Neuron (in vitro differentiated cells): ENCODE data around the gene VWA3B.

ENCODE experiments used
- H2AFZ ChIP-seq: one replicate; pipeline ENCODE4 v1.6.1; 2013; ENCODE audit warnings: low read depth, mild to moderate bottlenecking, inconsistent platforms, low read length, moderate library complexity
- H3K27me3 ChIP-seq: one replicate; pipeline ENCODE4 v1.6.1; 2013; ENCODE audit warnings: low read length; ENCODE audit not compliant: insufficient read depth
- H3K36me3 ChIP-seq: one replicate; pipeline ENCODE4 v1.6.1; 2013; ENCODE audit warnings: low read length; ENCODE audit not compliant: insufficient read depth
- H3K4me1 ChIP-seq: one replicate; pipeline ENCODE4 v1.6.1; 2013; ENCODE audit warnings: low read length; ENCODE audit not compliant: insufficient read depth
- H3K4me3 ChIP-seq: 2 replicates; pipeline ENCODE4 v1.5.1; 2013; ENCODE audit warnings: mild to moderate bottlenecking, low read length, moderate library complexity
- H3K9me3 ChIP-seq: one replicate; pipeline ENCODE4 v1.6.1; 2013; ENCODE audit warnings: low read length

Gene VWA3B

GRCh38 chr2:98172951-98173350 lies 86.0 kb downstream of the VWA3B start:
- H2AFZ ChIP-seq = no peak overlapping the region
- H3K27me3 ChIP-seq = no peaks in the 10 kb centered on the region
- H3K36me3 ChIP-seq = no peaks in the 10 kb centered on the region
- H3K4me3 ChIP-seq = no peak overlapping the region
- peaks cover 8% of the 10 kb centered on the region for H3K4me1 ChIP-seq
- no peaks in the 10 kb centered on the region for H3K9me3 ChIP-seq

DNA sequence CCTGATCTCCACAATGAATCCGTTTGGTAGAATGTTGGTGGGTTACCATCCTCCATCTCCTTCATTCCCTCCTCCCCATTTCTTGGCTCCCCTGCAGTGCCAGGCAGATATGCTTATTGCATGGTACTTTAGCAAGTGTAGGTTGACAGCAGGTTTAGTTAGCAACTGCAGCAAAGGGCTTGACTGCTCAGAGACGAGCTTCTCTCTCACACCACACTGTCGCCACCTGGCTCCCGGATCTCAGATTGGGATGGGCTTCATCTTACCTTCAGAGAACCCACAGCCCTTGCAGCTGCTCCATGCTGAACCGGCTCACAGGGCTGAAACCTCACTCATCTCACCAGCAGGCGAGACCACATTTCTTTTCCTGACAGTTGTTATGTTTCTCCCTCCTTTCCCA lies 88.8 kb downstream of the VWA3B start:
- Histone ChIP-seq H3K27me3 (no peaks in the 10 kb centered on the region), H3K4me3 (no peak overlapping the region), H2AFZ (no peak overlapping the region), H3K9me3 (no peaks in the 10 kb centered on the region), H3K36me3 (no peaks in the 10 kb centered on the region), H3K4me1 (peaks cover 11% of the 10 kb centered on the region)

GRCh38 chr2:98177286-98177685 lies 90.3 kb downstream of the VWA3B start:
- no peaks in the 10 kb centered on the region for H3K9me3 ChIP-seq
- H3K36me3 ChIP-seq = no peaks in the 10 kb centered on the region
- no peak overlapping the region for H3K4me3 ChIP-seq
- H3K4me1 ChIP-seq = peaks cover 11% of the 10 kb centered on the region
- H3K27me3 ChIP-seq = no peaks in the 10 kb centered on the region
- H2AFZ ChIP-seq = no peak overlapping the region

DNA sequence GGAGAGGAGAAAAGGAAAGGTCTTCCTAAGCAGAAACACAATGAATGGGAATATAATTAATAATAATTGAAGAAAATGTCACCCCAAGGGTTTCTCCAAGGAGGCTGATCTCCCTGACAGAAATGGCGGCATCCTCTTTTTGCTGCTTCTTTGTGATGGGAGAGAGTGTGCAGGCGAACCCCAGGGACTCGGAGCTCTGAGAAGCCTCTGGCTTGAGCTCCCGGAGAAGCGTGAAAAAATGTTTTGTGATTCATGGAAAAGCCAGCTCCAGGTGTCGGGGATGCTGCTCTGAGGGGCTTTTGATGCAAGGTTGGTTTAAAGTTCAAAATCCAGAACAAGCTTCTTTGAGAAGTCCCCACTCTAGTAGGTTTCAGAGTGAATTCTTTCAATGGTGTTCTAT lies 91.0 kb downstream of the VWA3B start:
- Histone ChIP-seq H3K27me3 (no peaks in the 10 kb centered on the region), H3K4me3 (no peak overlapping the region), H3K9me3 (no peaks in the 10 kb centered on the region), H3K4me1 (peaks cover 11% of the 10 kb centered on the region), H3K36me3 (no peaks in the 10 kb centered on the region), H2AFZ (no peak overlapping the region)

DNA sequence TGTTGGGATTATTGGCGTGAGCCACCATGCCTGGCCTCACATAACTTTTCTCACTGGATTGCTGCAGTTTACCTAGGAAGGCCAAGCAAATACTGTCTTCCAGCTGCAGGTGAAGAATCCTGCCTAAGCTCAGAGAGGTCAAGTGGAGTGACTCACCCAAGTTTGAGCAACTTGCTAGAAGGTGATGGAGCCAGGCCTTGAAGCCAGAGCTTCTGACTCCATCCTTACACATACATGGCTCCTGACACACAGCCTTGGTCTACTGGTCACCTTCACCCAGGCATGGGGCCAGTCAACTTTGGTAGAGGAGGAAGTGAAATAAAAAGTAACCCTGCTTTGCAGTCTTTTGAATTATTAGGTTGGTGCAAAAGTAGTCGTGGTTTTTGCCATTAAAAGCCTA lies 93.5 kb downstream of the VWA3B start:
- H3K9me3 ChIP-seq = no peaks in the 10 kb centered on the region
- peaks cover 11% of the 10 kb centered on the region for H3K4me1 ChIP-seq
- H3K27me3 ChIP-seq = peaks cover 2% of the 10 kb centered on the region
- H2AFZ ChIP-seq = no peak overlapping the region
- no peaks in the 10 kb centered on the region for H3K36me3 ChIP-seq
- no peak overlapping the region for H3K4me3 ChIP-seq

- no peak overlapping the region for H3K4me3 ChIP-seq
- no peaks in the 10 kb centered on the region for H3K36me3 ChIP-seq
- no peak overlapping the region for H2AFZ ChIP-seq
- peaks cover 11% of the 10 kb centered on the region for H3K4me1 ChIP-seq
- no peaks in the 10 kb centered on the region for H3K9me3 ChIP-seq
- H3K27me3 ChIP-seq = peaks cover 4% of the 10 kb centered on the region
Observed at GRCh38 chr2:98181346-98181745, 94.4 kb downstream of the VWA3B start.

GRCh38 chr2:98185801-98186200 lies 98.8 kb downstream of the VWA3B start:
- Histone ChIP-seq H3K27me3 (peaks cover 4% of the 10 kb centered on the region), H3K4me3 (no peak overlapping the region), H2AFZ (no peak overlapping the region), H3K9me3 (no peaks in the 10 kb centered on the region), H3K4me1 (no peaks in the 10 kb centered on the region), H3K36me3 (no peaks in the 10 kb centered on the region)

DNA sequence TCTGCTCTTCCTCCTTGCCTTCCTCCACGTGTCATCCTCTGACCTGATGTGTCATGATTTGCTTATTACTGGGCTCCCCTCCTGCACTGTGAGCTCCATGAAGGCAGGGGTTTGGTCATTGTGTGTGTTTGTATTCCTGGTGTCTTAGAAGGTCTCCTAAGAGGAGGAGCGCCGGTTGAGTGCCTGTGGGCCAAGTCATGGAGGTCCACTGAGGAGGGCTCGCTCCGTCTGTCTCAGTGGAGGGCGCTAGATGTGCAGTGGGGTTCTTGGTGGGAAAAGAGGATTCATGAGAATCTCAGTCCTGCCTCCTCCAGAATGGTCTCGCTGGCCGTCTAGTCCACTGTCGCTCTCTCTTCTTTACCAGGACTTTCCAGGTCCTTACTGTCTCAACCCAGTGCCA lies 100.2 kb downstream of the VWA3B start:
- Histone ChIP-seq H3K27me3 (peaks cover 4% of the 10 kb centered on the region), H2AFZ (no peak overlapping the region), H3K9me3 (no peaks in the 10 kb centered on the region), H3K36me3 (no peaks in the 10 kb centered on the region), H3K4me3 (no peak overlapping the region), H3K4me1 (no peaks in the 10 kb centered on the region)

DNA sequence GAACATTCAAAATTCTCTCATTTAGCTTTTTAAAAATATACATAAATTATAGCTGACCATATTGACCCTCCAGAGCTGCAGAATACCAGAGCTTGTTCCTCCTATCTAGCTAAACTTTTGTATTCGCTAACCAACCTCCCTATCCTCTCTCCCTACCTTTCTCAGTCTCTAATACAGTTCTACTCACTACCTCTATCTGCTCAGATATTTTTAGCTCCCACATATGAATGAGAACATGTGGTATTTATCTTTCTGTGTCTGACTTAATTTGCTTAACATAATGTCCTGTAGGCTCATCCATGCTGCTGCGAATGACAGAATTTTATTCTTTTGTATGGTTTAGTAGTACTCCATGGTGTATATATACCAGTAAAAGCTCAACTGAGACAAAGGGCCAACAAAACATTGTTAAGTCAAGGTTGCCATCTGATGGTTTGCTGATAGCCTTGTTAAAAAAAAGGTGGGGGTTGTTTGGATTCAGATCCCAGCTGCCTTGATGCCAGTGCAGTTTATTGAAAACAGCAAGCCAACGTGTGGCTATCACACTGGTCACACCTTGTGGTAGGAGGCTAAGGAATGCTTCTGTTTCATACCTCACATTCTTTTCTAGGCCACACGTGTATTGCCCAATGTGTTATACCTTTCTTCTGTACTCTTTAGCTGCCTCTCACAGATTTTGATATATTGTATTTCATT lies 101.5 kb downstream of the VWA3B start:
- peaks cover 4% of the 10 kb centered on the region for H3K27me3 ChIP-seq
- no peaks in the 10 kb centered on the region for H3K9me3 ChIP-seq
- H3K4me1 ChIP-seq = no peaks in the 10 kb centered on the region
- no peaks in the 10 kb centered on the region for H3K36me3 ChIP-seq
- H2AFZ ChIP-seq = no peak overlapping the region
- no peak overlapping the region for H3K4me3 ChIP-seq

DNA sequence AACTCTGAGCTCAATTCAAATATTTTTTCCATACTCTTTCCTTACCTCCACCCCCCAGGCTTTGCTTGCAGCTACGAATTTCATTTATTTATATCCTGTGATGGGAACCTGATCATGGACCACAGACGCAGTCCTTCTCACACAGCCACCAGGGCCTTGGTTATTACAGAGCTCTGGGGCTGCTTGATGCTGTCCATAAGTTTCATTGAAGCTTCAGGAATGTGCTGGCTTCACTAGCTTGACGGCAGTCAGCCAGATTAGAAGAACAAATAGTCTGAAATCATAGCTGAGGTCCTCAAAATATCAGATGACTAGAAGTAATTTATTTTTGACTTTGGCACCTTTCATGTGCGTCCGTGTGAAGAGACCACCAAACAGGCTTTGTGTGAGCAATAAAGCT lies 104.9 kb downstream of the VWA3B start:
- Histone ChIP-seq H3K27me3 (no peaks in the 10 kb centered on the region), H3K4me3 (no peak overlapping the region), H2AFZ (no peak overlapping the region), H3K4me1 (no peaks in the 10 kb centered on the region), H3K9me3 (no peaks in the 10 kb centered on the region), H3K36me3 (no peaks in the 10 kb centered on the region)

DNA sequence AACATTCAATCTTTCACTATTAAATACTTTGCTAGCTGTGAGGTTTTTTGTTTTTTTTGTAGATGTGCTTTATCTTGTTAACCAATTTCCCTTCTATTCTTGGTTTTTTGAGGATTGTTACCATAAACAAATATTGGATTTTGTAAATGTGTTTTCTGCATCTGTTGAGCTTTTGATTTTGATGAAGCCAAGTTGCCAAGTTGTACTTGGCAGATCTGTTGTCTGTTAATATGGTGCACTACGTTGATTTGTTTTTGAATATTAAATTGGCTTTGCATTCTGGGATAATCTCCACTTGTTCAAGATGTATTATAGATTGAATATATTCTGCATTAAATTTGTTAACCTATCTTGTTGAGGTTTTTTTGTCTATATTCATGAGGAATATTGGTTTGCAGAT lies 114.6 kb downstream of the VWA3B start:
- H3K36me3 ChIP-seq = no peaks in the 10 kb centered on the region

DNA sequence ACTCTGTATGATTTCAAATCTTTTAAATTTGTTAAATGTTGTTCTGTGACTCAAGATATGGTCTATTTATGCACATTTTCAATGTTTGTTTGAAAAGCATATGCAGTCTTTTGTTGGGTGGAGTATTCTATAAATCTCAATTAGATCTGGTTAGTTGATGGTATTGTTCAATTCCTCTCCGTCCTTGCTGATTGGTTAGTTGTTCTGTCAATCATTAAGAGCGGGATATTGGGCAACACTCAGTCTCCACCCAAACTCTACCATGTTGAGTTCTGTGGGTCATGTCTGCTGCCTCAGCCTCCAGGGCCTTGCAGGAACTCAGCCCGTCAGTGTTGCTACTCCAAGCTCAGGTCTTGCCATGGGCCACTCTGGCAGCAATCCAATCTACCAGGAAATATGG lies 118.9 kb downstream of the VWA3B start:
- H3K36me3 ChIP-seq = no peaks in the 10 kb centered on the region
- H2AFZ ChIP-seq = no peak overlapping the region
- no peaks in the 10 kb centered on the region for H3K4me1 ChIP-seq
- H3K27me3 ChIP-seq = no peaks in the 10 kb centered on the region
- H3K9me3 ChIP-seq = no peaks in the 10 kb centered on the region
- no peak overlapping the region for H3K4me3 ChIP-seq

More for the DNA sequence above, 114.6 kb downstream of the VWA3B start:
- H3K4me1 ChIP-seq = no peaks in the 10 kb centered on the region
- no peak overlapping the region for H3K4me3 ChIP-seq
- H2AFZ ChIP-seq = no peak overlapping the region
- H3K27me3 ChIP-seq = no peaks in the 10 kb centered on the region
- H3K9me3 ChIP-seq = peaks cover 2% of the 10 kb centered on the region

- Histone ChIP-seq H3K36me3 (no peaks in the 10 kb centered on the region), H3K4me3 (peak overlapping the region; percentile 7), H3K4me1 (peaks cover 17% of the 10 kb centered on the region), H3K27me3 (no peaks in the 10 kb centered on the region), H2AFZ (peak overlapping the region; percentile 77), H3K9me3 (no peaks in the 10 kb centered on the region)
Observed at GRCh38 chr2:98212092-98213000, 125.4 kb downstream of the VWA3B start.
